NCI-H1417 treated with DMSO at 0.1 percent for 48 hours (cell line): ENCODE data around the gene LOXL3.

Source experiments
- DNase-seq: peaks from one replicate; lab custom pipeline; 2025; lab: John Stamatoyannopoulos, UW

Gene LOXL3

DNA sequence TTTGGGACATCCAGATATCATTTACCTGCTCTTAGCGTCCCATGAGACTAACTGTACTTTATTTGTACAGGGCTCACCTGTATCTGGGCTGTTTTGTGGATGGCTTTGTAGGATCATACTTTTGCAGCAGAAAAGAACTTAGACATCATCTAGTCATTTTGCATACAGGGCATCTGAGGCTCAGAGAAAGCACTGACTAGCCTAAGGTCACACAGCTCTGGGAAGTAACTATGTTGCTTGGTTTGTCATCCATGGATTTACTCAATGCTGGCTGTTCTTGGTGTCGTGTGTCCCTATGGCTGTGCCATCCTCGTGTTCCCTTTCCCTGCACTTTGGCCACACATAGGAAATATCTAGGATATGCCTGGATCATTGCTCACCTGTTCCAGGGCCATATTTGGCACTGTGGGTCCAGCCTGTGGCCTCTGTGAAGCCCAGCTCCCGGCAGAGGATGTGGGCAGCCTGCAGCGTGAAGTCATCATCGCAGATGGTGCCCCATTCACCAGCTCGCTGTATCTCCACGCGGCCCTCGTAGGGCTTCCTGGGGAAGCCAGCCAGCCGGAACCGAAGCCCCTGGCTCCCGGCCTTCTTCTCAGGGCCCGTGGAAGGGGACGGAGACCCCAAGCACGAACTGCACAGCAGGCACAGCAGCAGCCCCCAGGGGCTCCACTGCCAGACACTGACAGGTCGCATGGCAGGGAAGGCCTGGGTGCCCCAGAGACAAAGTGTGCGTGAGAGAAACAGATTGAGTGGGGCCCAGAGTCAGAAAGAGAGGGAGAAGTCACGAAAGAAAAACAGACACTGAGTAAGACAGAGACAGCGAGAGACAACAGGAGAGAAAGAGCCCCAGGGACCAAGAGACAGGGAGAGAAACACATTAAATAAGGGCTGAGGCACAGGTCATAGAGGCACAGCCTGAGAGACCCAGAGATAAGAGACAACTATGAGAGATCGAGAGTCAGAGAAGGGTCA, 1.5 kb downstream of the LOXL3 start:
- no peak for DNase-seq

DNA sequence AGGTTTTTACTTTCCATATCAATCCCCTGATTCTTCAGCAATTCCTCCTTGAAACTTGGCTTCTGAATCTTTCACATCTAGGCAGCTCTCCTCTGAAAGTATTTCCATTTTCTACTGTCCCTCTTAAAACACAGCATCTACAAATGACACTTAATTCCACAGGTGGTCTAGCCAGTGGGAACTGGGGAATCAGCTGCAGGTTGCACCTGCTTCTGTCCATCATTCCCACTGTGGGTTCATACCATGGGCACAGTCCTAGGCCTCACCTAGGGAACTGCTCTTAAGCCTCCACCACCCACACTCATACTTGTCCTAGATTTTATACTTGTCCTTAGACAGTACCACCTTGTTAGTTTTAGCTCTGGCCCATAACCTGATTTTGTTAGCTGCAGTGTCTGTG, 2.2 kb downstream of the LOXL3 start:
- DNase-seq, result no peak

DNA sequence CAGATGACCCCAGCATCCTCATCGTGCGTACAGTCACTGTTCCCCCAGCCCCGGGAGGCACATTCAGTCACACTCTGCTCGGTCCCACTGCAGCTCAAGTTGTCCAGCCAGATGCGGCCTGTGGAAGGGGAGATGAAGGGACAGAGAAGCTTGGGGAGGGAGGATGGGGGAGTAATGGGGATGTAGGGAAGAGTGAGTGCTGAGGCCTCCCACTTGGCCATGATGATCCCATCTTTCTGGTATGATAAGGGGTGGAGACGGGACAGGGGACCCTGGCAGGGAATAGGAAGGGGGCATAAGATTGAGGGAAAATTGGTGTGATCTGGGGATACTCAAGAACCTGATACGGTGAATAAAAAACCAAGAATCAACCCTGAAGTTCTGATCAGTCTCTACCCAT, 3.5 kb downstream of the LOXL3 start:
- no peak for DNase-seq

DNA sequence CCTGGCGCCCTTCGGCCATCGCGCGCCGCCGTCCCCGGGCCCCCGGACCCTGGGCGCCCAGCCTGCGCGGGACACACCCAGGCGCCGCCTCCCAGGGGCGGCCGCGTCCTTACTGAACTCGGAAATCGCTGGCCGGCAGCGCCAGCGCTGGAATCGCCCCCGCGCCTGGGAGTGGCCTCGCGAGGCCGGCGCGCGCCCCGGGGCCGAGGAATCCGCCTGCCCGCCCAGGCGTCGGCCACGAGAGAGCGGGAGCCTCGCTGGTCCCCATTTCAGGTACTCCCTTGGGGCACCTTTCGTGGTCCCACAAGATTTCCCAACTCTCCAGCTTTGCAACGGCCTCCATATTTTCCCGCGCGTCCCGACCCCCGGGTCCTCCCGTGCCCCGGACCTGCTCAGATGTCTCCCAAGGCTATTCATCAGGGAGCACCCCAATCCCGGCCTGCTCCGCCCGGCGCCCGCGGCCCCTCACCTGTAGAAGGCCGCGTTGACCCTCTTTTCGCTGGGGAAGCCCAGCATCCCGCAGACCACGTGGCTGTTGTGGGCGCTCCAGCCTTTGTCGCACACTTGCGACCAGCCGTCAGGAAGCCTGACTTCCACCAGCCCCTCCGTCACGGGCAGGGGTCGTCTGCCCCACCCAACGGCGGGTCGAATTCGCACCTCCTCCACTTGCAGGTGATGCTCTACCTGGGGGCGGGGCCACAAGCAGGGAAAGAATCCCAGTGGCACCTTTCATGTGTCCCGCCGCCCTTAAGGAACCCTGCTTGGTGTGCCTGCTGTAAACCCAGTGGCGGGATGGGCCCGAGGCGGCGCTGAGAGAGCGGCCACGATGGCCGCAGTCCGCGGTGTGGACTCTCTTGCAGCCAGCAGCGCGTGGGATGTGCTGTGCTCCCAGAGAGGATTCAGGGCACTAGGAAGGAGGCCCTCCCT, 4.6 kb downstream of the LOXL3 start:
- DNase-seq, result no peak

DNA sequence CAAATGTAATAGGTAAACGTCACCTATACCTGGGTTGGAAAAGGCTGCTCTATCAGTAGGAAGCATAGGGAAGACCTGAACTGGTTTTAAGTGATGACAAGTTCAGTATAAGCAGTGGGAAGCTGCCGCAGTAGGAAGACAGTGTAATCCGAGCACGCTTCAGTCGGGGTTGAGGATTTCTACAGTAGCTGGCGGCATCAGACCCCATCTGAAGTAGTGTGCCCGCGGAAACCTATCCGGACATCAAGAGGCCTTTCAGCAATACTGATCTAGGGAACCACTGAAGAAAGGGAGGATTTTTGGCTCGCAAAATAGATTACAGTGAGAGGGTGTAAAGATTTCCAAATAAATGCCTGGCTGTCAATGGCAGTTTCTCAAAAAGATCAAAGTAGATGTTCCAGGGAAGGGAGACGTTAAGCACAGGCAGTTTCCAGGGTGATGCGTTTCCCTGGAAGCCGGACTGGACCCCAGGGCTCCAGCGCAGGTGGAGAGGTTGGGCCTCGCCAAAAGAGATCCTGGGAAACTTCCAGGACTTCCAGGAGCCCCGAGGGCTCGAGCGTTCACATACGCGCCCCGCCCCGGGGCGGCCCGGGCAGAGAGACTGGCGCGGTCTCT, 5.3 kb downstream of the LOXL3 start:
- DNase-seq, result no peak

DNA sequence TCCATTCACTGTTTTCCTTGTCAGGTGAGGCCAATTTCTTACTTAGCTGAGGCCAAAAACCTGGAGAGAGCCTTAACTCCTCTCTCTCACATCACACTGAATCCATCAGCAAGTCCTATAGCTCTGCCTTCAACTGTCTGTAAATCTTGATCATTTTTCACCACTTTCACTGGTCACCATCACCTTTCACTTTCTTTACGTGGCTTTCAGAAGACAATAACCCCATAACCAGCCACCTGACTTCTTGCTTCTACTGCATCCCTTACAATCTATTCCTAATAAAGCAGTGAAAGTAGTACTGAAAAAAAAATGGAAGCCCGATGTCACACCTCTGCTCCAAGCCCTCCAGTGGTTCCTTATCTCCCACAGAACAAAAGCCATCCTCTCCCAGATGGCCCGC, 7.7 kb downstream of the LOXL3 start:
- DNase-seq, result no peak

DNA sequence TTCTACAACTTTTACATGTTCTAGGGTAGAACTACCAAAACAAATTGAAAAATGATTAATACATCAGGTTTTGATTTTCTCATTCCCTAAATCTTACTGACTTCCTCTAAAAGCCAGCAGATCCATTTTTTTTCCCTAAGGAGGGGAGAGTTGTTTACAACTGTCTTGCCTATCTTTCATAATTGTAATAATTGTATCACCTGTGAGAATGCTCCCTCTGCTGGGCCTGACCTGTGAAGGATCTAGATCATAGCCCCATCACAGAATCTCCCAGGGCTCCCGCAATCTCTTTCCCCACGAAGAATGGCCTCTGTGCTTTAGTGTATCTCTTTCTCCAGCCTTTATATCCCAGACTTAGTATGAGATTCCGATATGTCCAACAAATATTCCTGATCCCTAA, 9.1 kb downstream of the LOXL3 start:
- DNase-seq, result no peak

DNA sequence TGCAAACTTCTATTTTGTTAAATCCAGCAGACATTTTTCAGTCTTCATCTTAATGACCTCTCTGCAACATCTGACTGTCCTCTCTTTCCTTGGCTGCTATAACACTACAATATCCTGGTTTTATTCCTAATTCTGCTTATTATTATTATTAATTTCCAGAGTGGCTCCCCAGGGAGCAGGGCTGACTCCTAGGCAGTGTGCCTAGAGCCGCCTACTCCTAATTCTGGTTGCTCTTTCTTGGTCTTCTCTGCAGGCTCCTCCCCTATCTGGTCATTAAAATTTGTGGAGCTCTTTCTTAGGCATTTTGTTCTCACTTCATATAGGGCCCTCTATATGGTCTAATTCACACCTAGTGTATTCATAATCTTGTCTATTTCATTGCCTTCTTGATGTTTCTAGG, 10.8 kb downstream of the LOXL3 start:
- DNase-seq, result no peak

DNA sequence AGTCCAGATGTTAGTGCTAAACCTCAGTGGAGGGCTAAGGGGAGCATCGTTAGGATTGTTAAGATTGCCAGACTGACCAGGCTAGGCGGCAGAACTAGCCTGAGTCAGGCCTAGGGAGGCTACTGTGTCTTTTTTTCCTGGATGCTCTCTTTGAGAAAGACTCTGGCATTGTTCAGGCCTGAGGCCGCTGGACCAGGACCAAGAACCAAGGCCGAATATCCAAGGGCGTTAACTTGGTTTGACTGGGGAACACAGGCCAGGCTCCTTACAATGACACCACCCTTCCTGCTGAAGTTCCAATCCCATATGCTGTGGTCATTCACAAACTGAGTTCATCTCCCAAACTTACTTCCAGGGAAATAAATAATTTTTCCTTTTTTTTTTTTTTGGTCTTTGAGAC, 13.5 kb downstream of the LOXL3 start:
- no peak for DNase-seq

DNA sequence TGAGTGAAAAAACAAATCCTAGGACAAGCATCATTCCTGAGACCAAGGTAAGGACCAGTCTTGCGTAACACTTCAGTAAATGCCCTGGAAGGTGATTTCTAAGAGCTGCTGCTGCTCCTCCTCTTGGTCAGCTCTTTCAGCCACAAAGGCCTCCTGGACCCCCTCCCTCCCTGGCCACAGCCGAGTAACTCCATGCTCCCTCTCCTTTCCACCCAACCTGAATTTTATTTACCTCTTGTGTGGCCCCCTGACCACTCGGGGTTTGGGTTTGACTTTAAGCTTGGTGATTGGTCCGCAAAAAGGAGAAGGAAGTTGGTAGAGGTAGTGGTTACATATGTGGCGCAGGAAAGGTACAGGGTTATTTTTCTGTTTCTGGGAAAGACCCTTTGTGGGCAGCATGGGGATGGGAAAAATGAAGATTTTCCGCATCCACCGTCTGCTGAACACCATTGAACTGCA, 14.8 kb downstream of the LOXL3 start:
- DNase-seq, result no peak

DNA sequence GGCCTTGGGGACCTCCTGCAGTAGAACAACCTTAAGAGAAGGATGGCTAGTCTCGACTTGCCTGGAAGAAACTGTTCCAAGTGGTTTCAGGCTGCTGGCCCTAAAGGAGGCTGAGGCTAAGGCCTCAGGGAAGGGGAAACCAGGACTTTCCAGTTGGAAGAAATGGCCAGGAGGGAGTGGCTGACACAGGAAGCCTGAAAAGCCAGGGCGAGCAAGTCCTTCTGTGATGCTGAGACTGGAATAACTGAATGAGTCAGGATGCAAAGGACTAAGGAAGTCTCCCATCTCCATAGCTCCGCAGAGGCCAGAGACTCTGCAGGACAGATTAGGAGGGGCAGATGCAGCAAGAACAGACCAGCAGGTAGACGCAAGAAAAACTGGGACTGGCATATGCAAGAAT, 16.6 kb downstream of the LOXL3 start:
- DNase-seq, result no peak

DNA sequence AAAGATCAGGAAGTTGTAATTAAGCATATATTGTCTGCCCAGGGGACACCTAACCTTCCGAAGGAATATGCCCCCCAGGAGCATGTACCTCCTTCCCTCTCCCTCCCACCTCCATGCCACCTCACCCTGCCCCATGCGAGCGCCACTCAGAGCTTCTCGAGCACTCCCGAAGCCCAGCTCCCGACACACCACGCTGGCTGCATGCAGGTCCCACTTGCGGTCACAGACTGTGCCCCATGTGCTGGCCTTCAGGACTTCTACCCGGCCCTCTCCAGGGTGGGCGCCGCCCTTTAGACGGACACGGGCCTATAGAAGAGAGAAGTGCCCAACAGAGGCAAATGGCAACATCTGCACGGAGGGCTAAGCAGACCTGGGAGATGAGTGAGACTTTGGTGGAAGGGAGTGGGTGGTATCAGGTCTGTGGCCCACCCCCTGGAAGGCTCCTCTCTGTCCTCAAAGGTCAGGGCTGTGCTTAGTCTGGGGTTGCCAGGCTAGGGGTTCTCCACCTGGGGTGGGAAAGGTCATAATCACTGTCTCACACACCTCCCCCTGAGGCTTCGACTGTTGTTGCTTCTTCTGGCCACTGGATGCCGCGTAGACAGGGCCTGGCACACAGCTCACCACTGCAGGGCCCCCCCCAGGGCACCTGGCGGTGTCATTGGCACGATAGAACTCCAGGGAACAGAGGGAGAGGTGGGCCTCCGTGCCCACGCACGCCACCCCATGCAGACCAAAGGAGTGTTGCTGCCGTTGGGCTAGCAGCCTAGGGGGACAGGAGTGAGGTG, 17.4 kb downstream of the LOXL3 start:
- no peak for DNase-seq

DNA sequence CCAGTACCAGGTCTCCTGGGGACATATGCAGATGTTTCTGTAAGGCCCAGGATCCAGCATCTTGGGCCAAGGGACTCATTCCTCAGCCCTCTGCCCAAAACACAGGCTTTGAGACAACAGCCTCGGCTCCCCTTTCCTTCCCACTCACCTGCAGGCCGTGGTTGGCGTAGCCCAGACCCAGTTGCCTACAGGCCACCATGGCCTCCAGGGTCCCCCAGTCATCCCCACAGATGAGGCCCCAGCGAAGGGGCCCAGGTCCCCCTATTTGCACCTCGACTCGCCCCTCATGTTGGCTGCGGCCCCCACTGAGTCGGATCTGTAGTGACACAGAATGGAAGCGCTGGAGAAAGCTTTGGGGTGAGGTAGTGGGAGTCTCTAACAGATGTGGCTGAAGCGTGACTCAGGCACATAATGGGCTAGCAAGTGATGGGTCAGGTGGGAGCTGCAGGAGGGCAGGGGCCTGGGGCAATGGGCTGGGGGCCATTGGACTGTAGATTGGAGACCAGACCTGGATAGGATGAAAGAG, 18.2 kb downstream of the LOXL3 start:
- no peak for DNase-seq

DNA sequence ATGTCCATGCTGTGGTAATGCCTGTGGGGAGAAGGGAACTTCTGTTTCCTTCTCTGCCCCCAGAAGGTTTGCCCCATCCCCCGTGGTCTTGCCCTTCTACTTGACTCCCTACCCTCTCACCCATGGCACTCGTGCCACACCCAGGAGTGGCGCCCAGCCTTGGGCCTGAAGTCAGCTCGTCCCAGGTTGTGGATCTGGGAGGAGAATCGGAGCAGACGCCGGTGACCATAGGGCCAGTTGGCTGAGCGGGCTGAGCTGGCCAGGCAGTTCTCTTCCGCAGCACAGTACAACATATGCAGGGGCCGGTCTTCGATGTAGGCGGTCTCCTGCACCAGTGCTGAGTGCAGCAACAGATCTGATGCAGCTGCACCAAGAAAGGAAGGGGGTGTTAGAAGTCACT, 19.3 kb downstream of the LOXL3 start:
- DNase-seq, result no peak

DNA sequence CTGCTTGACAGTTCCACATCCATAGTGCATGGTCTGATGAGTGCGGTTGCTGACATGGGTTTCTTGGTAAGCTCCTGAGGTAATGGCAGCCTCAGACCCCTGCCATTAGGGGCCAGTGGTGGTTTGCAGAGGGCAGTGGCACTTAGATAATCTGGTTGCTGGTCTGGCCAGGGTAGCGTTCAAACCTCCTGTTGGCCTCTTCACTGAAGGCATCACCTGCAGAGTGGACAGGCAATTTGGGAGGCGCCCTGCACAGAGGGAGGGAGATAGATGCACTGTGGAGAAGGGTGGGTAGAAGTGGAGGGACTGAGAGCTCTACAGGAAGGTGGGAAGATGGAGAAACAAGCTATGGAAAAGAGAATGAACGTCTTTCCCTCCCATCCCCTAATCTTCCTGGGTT, 20.3 kb downstream of the LOXL3 start:
- DNase-seq, result no peak

DNA sequence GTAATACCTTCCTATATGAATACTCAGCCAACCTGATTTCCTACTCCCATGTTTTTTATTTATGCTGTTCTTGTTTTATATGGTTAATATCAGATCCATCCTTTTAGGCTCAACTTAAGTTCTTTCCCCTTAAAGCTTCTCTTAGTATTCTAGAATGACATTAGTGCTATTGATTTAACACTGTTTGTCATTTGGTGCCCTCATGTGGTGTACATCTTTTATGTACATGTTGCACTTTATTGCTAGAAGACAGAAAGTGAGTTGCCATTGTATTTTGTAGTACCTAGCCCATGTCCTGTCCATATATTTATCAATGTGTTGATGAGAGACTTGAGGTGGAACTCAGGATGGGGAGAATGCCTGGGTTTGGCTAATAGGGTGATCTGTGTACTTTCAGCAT, 21.5 kb downstream of the LOXL3 start:
- DNase-seq, result no peak

DNA sequence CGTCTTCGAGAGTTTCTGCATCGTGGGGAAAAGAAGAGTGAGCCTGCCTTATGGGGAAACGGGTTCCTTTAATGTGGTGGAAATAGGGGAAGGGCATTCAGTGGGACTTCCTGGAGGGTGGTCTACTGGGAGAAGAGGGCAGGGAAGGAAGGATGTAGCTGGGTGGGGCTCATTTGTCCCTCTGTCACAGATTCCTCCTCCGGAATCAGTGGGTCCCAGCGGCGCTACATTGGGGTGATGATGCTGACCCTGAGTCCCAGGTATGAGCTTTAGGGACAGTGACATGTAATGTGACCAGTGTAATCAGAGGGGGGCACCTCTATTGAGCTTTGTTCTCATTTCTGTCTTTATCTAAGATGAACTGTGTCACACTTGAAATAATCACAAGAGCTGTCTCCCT, 22.1 kb downstream of the LOXL3 start:
- DNase-seq, result no peak

DNA sequence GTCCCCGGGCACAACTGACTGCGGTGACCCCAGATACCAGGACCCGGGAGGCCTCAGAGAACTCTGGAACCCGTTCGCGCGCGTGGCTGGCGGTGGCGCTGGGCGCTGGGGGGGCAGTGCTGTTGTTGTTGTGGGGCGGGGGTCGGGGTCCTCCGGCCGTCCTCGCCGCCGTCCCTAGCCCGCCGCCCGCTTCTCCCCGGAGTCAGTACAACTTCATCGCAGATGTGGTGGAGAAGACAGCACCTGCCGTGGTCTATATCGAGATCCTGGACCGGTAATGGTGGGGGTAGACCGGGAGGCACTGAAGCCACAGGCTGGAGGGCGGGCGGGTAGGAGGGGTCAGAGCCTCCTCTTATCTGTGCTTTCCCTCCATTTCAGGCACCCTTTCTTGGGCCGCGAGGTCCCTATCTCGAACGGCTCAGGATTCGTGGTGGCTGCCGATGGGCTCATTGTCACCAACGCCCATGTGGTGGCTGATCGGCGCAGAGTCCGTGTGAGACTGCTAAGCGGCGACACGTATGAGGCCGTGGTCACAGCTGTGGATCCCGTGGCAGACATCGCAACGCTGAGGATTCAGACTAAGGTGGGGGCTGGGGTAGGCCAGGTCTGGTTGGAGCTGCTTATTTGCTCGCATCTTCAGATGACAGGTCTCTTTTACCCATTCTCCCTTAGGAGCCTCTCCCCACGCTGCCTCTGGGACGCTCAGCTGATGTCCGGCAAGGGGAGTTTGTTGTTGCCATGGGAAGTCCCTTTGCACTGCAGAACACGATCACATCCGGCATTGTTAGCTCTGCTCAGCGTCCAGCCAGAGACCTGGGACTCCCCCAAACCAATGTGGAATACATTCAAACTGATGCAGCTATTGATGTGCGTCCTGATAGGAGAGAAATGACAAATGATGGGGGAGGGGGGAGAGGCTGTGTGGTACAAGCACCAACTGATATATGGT, 23.2 kb downstream of the LOXL3 start:
- no peak for DNase-seq

DNA sequence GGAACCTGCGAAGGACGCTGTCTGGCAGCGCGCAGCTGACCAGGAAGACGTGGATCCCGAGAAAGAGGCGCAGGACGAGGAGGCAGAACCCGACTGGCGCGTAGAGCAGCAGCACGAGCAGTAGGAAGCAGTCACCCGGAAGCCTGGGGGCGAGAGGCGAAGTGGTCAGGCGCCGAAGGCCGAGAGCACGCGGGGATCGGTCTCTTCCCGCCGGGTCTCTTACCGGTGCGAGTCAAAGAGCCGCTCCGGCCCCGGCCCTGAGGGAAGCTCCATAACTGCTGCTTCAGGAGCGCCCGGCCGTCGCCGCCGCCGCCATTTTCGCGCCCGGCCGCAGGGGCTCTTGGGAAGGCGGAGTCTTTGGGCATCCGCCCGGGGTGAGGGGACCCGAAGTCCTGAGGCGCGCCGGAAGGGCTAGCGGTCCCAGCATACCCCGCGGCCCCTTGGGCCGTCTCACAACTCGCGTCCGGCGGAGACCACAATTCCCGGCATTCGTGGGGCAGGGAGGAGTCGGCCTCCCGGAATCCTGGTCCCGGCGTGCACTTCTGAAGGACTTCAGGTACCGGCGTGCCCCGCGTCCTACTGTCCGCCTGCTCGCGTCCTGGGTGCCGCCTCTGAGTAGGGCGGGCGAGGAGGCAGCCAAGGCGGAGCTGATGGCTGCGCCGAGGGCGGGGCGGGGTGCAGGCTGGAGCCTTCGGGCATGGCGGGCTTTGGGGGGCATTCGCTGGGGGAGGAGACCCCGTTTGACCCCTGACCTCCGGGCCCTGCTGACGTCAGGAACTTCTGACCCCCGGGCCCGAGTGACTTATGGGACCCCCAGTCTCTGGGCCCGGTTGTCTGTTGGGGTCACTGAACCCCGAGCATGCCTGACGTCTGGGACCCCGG, 24.1 kb downstream of the LOXL3 start, which contains the start of the genes AUP1 and HTRA2:
Gene AUP1, minus strand, starts transcription at position 350 of the 882 bp plus-strand sequence. Its CDS starts 77 bp downstream, at position 273.
Gene HTRA2, plus strand, starts transcription at position 577 of the 882 bp plus-strand sequence. Its CDS starts 74 bp downstream, at position 651.
- DNase-seq, result peak; percentile 84
